ENCODE data around the gene PSAPL1.

The PSAPL1 gene

DNA sequence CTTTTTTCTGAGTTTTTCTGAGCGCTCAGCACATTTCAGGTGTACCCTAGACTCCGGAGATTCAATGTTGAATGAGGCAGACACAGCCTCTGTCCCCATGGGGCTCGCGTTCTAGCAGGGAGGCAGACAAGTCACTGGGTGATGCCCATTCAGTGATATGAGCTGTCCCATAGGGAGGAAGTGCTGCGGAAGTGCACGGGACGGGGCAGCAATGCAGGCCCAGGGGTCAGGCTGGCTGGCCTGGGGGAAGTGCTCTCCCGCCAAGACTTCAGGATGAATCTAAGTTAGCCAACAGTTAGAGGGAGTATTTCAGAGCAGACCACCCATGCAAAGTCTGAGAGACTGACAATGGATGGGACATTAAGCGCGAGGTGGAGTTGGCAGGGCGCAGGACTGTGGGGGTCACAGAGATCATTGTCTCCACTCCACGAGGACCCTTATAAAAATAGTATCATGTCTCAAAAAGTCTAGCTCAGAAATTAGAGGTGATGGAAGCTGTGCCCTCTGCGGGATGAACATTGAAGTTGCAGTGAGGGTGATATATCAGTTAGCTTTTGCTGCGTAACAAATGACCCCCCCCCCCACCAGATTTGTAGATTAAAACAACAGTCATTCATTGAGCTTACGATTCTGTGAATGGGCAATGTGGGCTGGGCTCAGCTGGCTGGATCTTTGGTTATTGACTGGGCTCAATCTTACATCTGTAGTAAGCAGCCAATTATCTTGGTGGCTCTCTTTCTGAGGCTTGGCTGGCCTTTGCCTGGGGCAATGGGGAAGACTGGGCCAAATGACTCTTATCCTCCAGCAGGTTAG lies 16.4 kb downstream of the PSAPL1 start:
- no peak for DNase-seq

DNA sequence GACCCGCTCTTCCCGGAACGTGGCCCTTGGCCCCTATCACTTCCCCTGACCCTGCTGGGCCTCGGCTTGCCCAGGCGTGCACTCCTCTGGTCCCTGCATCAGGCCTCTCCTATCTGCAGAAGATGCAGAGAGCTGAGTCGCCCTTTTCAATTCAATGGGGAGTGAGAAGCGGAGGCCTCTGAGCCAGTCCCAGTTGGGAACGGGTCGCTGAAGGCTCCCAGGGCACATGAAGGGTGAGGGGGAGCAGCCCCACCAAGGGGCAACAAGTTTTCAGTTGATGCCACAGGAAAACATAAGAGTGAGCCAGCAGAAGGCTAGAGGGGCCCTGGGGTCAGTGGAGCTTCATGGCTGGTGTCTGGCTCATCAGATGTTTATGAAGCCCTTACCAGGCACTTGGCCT lies 17.1 kb downstream of the PSAPL1 start:
- DNase-seq: no peak

DNA sequence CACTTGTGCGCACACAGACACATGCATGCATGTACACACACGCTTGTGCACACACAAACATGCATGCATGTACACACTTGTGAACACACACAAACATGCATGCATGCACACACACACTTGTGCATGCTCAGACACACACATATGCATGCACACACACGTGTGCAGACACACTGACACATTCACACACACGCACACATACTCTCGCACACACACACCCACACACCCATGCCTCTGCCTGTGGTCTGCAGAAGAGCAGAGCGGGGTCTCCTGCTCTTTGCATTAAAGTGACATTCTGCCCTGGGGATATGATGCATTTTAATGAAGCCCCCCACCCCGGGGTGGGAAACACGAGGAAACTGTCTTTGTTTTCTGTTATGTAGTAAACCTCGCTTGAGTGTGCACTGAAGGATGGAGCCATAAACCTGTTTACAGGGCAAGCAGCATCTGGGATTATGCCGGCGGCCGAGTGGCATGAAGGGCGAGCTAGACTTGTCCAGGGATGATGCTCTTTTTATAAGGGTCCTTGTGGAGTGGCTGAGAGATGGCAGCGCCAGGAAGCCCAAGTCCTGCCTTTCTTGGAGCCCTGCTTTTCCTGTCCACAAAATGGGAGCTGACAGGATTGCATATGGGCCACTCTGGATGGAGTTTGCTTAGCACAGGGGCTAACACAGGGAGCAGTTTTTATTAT lies 17.8 kb downstream of the PSAPL1 start:
- DNase-seq: no peak

DNA sequence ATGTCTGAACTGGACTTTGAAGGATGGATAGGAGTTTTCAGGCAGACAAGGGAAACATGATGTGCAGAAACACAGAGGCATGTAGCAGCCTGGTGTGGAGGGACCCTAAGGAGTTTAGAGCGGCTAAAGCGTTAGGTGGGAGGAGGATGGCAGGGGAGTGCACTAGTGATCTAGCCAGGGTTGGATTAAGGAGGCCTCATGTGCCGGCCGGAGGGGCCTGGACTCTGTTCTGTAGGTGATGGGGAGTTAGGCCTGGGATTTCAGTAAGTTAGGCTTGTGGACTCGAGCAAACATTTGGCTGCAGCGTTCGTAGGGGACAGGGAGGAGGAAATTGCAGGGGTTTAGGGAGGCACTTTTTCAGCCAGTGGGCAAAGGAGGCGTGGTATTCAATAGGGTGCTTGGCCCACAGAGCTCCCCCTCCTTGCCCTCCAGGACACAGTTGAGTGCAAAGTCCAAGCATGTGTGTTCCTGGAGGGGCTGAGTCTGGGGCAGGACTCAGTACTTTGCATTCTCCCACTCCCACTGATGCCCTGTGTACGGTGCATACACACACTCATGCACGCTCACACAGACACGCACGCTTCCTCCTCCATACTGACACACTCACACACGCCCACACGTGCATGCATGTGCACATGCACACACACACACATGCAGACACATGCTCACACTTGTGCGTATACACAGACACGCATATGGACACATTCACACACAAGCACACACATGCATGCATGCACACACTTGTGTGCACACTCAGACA lies 18.6 kb downstream of the PSAPL1 start:
- DNase-seq: no peak

DNA sequence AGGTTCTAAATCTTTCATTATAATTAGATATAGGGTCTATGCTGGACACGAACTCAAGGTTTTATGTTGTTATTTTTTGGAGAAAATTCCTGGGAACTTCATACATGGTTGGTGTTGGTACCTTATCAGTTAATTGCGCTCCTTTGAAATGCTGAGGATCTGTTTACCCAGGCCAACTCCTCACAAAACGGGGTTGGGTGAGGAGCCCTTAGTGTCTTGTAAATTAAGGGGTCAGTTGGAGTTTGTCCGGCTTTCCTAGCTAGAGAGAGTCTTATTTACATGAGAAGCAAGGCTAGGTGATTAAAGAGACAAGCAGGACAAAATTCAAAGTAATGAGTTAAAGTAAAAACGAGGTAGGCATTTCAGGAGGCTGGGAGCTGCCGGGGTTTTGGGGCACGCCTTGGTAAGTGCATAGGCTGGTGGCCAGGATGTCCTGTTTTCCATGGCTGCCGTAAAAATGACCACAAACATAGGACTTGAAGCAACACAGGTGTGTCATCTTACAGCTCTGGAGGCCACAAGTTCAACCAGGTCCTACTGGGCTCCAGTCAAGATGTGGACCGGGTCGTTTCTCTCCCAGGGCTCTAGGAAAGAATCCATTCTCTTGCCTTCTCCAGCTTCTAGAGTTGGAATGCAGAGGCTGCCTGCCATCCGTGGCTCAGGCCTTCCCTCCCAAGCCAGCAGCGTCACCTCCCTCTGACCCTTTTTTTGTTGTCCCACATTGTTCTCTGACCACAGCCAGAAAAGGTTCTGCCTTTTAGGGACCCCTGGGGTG lies 19.8 kb downstream of the PSAPL1 start:
- no peak for DNase-seq

DNA sequence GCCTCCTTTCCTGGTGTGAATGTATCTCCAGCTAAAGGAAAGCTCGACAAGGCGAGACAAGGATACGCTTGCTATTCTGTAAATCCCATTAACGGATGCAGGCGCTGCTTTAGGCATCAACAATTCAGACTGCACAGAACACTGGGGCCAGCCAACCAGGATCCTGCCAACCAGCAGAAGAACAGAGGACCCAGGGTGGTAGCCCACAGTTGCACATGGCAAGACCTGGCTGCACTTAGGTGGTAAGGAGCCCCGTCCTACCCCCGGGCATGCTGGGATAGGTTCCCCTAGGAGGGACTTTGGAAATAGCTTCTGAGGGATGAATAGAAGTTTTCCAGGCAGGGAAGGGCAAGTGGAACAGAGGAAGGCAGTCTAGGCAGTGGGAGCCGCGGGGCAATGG lies 20.7 kb downstream of the PSAPL1 start:
- DNase-seq: no peak

DNA sequence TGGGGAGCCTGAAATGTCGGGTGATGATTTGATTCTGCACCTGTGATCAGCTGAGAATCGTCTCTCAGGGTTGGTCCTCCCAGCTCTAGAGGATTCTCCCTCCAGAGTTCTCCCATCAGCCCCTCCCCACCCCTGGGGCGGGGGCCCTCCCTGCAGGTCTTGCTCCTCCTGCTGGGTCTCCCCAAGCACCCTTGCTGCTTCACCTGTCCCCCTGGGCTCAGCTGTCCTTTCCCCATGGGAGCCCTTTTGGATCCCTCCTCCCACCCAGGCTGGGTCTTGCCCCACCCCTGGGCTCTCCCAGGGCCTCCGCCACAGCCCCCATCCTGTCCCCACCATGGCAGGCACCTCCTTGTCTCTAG lies 22.2 kb downstream of the PSAPL1 start:
- DNase-seq: no peak

DNA sequence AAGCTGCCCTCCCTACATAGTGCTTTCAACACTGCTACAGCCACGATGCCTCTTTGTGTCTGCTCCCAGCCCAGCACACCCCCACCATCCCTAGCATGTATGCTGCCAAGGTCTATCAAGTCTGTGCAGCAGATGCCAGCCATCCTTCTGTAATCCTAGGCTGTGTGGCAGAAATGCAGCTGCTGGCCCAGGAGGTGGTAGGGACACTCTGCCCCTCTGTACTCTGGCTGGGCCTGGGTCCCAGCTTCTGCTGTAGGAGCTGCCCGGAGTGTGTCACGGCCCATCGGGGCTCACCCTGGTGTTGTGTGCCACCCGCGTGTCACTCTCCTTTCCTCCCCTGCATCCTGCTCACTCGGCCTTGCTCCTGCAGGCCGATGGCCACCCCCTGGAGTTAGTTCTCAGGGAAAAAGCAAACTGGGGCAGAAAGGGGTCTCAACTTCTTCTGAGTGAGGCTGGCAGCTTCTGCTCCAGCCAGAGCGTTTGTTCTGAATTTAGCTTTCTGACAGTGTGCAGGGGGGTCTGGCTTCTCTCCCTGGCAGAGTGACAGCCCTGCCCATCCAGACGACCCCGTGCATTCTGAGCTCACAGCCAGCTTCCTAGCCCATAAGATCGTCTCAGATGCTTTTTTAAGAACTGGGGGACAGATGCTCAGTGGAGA lies 22.7 kb downstream of the PSAPL1 start:
- no peak for DNase-seq

DNA sequence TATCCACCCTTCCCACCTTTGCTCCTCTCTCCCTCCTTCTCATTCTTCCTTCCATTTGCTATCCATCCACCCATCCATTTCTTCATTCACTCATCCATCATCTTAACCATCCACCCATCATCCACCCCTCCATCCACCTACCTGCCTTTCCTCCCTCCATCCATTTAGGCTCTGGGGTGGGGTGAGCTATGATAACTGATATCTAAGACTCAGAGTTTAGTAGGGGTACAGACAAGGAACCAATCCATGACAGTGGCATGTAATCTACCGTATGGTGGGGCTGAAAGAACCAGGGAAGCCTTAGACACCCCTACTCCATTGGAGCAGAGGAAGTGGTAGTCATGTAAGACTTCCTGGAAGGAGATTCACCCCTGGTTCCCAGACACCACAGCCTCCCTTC lies 23.2 kb downstream of the PSAPL1 start:
- DNase-seq: no peak

DNA sequence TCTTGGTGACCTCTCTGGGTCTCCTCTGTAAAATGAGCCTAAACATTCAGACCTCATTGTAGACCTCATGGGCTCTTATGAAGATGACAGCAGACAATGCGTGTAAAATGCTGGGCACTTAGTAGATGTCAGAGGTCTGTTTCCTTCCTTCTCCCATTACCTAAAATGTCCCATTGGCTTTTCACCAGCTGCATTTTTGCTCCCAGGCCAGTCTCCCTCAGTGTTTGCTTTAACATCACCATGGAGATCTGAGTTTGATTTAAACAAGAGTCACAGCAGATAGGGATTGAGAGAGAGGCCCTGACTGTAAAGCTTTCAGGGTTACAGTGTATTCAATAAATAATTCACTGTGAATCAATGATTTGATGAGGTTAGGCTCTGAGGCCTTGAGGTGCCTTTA lies 24.3 kb downstream of the PSAPL1 start:
- DNase-seq: no peak

DNA sequence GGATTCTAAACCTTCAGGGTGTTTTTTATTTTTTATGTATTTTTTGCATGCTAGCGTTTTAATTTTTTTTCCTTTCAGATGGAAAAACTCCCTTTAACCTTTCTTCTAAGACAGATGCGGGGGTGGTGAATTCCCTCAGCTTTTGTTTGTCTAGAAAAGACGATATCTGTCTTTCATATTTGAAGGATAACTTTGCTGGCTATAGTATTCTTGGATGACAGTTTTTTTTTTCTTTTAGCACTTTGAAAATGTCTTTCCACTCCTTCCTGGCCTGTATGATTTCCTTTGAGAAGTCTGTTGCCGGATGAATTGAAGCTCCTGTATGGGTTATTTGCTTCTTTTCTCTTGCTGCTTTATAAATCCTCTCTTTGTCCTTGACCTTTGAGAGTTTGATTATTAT lies 26.6 kb downstream of the PSAPL1 start:
- DNase-seq: no peak

DNA sequence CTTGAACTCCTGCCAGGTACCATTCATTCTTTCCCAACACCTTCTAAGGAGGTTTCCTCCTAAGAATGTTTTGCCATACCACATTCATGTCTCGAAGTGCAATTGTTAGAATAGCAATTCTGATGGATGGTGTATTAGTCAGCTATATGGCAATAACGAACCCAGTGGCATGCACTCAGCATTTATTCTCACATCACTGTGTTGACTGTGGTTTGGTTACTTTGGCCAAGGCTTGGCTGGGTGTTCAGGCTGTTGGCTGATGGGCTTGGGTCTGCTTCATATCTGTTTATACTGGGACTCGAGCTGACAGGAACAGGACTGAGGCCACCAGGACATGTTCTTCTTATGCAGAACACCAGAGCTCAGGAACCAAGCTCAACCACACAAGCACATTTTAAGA lies 31.7 kb downstream of the PSAPL1 start:
- DNase-seq: no peak

DNA sequence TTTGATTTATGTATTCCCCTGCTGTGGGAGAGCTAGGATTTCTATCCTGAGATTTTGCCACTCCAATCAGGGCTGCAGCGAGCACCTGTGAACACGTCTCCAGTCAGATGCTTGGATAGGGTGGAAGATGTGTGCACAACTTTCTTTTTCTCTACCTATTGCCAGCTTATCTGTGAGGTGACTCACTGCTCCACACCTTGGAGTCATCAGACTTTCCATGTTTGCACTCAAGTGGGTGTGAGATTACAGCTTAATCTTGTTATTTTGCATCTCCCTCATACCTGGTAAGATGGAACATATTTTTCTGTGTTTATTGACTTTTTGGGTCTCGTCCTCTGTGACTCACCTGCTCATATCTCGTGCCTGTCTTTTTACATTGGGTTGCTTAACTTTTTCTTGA lies 32.2 kb downstream of the PSAPL1 start:
- DNase-seq: no peak

DNA sequence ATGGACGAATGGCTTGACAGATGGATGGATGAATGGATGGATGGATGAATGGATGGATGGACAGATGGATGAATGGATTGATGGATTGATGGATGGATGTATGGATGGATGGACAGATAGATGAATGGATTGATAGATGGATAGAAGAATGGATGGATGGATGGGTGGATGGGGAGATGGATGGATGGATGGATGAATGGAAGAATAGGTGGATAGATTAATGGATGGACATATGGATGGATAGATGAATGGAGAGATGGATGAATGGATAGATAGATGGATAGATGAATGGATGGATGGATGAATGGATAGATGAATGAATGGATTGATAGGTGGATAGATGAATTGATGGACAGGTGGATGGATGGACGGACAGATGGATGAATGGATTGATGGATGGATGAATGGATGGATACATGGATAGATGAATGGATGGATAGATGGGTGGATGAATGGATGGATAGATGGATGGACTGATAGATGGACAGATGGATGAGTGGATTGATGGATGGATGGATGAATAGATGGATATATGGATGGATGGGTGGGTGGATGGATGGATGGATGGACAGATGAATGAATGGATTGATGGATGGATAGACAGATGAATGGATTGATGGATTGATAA lies 33.9 kb downstream of the PSAPL1 start:
- no peak for DNase-seq

DNA sequence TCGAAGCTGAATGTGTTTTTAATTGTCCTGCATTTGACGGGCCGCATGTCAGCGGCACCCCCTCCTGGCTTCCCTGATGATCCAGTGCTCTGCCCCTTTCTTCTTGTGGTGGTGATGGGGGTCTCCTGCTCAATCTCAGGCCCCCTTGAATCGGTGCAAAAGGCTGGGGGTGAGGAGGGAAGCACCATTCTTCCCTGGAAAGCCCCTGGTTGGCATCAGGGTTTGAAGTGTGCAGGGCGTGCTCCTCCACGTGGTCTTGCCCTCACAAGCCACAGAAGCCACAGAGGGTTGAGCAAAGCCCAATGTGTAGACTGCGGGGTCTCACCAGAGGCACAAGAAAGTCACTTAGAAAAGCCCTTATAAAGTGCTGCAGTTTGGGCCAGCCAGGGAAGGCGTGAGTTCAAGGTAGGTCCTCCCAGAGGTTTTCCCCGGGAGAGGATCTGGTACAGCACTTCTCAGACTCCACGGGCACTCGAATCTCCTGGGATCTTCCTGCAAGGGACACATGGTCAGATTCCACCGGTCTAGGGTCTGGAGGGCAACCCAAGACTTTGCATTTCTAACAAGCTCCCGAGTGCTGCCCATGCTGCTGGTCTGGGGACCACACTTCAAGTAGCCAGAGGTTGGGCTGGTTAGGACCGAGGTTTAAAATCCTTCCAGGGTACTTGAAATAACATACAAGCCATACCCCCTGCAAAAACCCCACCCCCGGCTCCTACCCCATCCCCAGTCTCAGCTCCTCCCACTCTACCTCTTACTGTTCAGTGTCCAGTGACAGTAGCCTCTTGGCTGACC lies 35.1 kb downstream of the PSAPL1 start:
- no peak for DNase-seq

DNA sequence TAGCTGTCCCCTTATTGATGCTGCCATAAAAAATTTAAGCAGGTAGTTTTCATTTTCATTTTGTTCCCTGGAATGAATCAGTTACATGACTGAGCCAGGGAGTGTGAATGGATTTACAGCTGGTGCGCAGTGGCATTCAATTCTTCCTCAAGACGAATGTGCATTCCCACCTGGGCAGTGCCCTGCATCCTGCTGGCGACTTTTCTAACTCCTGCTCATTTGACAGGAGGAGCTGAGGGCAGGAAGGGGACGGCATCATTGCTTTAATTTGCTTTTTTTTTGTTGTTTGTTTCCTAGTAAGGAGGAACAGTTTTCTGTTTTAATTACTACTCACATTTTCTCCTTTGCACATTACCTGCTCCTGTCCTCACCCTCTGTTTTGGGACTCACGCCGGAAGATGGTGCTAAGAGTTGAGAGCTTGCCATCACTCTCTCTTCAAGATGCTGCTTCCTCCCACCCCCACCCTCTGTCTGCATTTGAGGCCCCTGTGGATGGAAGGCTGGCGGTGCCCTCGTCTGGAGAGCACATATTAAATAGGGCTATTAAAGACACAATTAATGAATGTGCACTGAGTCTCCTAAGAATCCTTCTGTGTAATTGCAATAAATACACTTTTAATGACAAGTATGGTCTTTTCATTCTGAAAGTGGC lies 35.8 kb downstream of the PSAPL1 start:
- no peak for DNase-seq

DNA sequence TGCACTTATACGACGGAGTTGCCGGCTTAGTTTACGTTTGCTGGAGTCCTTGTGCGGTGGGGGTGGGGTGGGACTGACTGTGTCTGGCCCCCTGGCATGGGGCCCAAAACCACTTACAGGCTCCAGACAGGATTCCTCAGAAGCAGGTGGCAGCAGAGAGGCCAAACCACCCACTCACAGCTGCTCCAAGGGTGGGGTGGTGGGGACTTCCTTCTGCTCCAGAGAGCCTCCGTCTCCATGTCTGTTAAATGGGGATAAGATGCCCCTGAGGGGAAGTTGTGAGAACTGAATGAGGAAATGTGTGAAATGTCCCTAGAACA lies 36.7 kb downstream of the PSAPL1 start:
- DNase-seq: no peak

DNA sequence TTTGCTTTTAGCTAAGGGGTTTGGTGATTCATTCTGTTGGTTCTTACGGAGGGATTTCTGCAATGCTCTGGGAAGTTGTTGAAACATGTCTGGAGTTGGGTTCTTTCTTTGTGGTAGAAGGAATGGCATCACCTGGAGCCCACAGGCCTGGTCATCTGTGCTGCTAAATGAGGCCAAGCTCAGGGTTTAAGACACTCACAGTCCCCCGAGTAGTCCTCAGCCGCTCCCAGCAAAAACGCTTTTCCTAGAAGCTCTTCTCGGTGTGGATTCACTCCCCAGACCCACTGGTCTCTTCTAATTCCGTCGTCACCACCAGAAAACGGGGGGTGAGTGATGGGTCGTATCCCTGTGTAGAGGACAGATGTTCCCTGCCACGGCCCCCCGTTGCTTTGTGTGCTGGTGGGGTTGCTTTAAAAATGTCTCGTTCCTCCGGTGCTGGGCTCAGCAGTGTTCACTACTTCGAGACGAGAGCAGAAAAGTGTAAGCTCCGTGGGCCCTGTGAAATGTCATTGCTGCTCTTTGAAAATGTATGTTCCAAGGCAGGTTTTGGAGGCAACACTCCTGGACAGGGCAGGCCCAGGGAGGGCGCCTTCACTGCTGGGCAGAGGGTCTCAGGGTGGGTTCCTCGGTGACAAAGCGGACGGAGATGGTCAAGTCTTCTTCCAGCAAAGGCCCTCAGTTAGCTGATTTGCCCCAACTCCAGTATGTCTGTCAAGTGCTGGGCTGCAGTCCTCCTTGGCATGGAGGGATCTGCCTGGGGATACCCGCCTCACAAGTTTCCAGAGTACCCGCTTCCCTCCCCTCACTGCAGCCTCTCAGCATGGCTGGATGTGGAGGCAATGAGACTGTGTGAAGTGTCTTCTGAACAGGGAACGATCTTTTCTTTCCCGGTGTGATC lies 37.3 kb downstream of the PSAPL1 start:
- no peak for DNase-seq

DNA sequence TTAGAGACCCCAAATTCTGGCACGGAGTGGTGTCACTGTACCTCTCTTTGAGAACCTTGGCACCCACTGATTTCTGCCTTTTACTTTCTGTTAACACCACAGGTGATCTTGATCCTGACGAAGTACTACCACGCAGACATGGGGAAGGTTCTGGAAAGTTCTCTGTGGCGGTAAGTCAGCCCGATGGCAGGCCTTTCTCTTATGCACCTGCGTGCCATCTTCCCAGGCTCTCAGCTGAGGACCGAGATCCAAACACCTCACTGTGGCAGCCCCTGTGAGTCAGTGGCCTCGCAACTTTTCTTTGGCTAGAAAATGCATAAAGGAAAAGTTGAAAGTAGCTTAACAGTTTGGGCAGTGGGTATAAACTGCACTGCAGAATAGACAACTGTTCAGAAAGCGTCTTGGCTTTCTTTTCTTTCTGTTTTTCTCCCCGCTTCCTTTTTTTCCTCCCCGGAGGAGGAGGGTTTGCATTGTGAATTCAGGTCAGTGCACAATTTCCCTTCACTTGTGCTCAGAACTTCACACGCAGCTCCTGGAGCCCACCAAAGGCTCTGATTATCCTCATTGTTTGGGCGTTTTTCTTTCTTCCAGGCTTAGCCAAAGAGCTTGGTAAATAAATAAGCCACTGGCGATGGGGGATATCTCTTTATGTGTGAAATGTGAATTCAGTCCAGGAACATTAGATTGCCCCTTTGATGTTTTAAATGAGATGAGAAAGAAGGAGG lies 38.4 kb downstream of the PSAPL1 start:
- no peak for DNase-seq
